ENCODE results near the gene DNAJB14.

DNA sequence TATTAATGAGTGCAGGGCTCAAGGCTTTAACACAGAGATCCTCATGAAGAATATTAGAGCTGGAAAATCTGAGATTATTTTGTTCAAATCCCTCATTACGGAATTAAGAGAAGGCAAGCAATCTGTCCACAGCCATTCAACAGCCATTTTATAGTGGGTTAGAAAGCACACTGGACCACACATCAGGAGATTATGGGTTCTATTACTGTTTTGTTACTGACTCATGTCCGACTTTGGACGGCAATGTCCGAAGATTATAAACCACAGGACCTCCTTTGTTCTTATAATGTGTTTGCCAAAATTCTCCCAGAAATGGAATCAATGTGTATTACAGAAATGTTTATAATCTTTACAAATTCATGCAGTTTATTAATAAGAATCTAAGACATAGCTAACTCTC is 60.3 kb downstream of the DNAJB14 start:
- TF ChIP-seq, protein P1, sequence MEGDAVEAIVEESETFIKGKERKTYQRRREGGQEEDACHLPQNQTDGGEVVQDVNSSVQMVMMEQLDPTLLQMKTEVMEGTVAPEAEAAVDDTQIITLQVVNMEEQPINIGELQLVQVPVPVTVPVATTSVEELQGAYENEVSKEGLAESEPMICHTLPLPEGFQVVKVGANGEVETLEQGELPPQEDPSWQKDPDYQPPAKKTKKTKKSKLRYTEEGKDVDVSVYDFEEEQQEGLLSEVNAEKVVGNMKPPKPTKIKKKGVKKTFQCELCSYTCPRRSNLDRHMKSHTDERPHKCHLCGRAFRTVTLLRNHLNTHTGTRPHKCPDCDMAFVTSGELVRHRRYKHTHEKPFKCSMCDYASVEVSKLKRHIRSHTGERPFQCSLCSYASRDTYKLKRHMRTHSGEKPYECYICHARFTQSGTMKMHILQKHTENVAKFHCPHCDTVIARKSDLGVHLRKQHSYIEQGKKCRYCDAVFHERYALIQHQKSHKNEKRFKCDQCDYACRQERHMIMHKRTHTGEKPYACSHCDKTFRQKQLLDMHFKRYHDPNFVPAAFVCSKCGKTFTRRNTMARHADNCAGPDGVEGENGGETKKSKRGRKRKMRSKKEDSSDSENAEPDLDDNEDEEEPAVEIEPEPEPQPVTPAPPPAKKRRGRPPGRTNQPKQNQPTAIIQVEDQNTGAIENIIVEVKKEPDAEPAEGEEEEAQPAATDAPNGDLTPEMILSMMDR (conservative IDR thresholded peaks at IDR 0.05 in 1 of 2, IDR thresholded peaks at IDR 0.05 in 1 of 2; ENCODE audit: low read depth in 1 of 2, low read length in 2 of 2), result no peak
- TF ChIP-seq EZH2 (IDR thresholded peaks at IDR 0.05; ENCODE audit: low read length, missing control alignments), result no peak
